ENCODE measurements around the gene CDH23. TPM values are rescaled to one million over a fixed set of nuclear protein-coding genes. Genes with fewer than 3 reads are reported as not detected.

CDH23 gene
- total RNA-seq, 1 donor from 2014 or later: not detected

- Histone ChIP-seq H3K4me3 (ENCODE audit: low read depth, low read length) (no peak overlapping the region), H3K27me3 (ENCODE audit: control insufficient read depth, insufficient read depth, low read length) (no peaks in the 10 kb centered on the region), H3K36me3 (ENCODE audit: control insufficient read depth, insufficient read depth, low read length) (no peaks in the 10 kb centered on the region)
- FAIRE-seq (no peak), DNase-seq (ENCODE audit: low read depth) (no peak)
- no peak for TF ChIP-seq CTCF (IDR thresholded peaks at IDR 0.05; ENCODE audit: insufficient read depth, low read length, severe bottlenecking)
Measured at GRCh38 chr10:71462062-71462935, 65.6 kb downstream of the CDH23 start.

GRCh38 chr10:71463111-71463510 is 66.4 kb downstream of the CDH23 start:
- Histone ChIP-seq H3K4me3 (ENCODE audit: low read depth, low read length) (no peak overlapping the region), H3K36me3 (ENCODE audit: control insufficient read depth, insufficient read depth, low read length) (no peaks in the 10 kb centered on the region), H3K27me3 (ENCODE audit: control insufficient read depth, insufficient read depth, low read length) (no peaks in the 10 kb centered on the region)
- FAIRE-seq (no peak), DNase-seq (ENCODE audit: low read depth) (no peak)
- TF ChIP-seq CTCF (IDR thresholded peaks at IDR 0.05; ENCODE audit: insufficient read depth, low read length, severe bottlenecking): no peak

GRCh38 chr10:71465551-71466252 is 69.0 kb downstream of the CDH23 start:
- TF ChIP-seq CTCF (IDR thresholded peaks at IDR 0.05; ENCODE audit: insufficient read depth, low read length, severe bottlenecking): no peak
- no peak for DNase-seq (ENCODE audit: low read depth)
- FAIRE-seq: peak; percentile 90

GRCh38 chr10:71466330-71466729 is 69.6 kb downstream of the CDH23 start:
- FAIRE-seq: peak; percentile 88
- DNase-seq (ENCODE audit: low read depth): no peak
- Histone ChIP-seq H3K4me3 (ENCODE audit: low read depth, low read length) (no peak overlapping the region), H3K36me3 (ENCODE audit: control insufficient read depth, insufficient read depth, low read length) (no peaks in the 10 kb centered on the region), H3K27me3 (ENCODE audit: control insufficient read depth, insufficient read depth, low read length) (no peaks in the 10 kb centered on the region)
- no peak for TF ChIP-seq CTCF (IDR thresholded peaks at IDR 0.05; ENCODE audit: insufficient read depth, low read length, severe bottlenecking)

More at GRCh38 chr10:71465551-71466252, 69.0 kb downstream of the CDH23 start:
- no peaks in the 10 kb centered on the region for H3K27me3 ChIP-seq (ENCODE audit: control insufficient read depth, insufficient read depth, low read length)
- H3K36me3 ChIP-seq (ENCODE audit: control insufficient read depth, insufficient read depth, low read length): no peaks in the 10 kb centered on the region
- H3K4me3 ChIP-seq (ENCODE audit: low read depth, low read length): no peak overlapping the region

GRCh38 chr10:71467161-71467560 is 70.4 kb downstream of the CDH23 start:
- no peaks in the 10 kb centered on the region for H3K27me3 ChIP-seq (ENCODE audit: control insufficient read depth, insufficient read depth, low read length)
- no peak overlapping the region for H3K4me3 ChIP-seq (ENCODE audit: low read depth, low read length)
- DNase-seq (ENCODE audit: low read depth): no peak
- no peak for TF ChIP-seq CTCF (IDR thresholded peaks at IDR 0.05; ENCODE audit: insufficient read depth, low read length, severe bottlenecking)
- no peaks in the 10 kb centered on the region for H3K36me3 ChIP-seq (ENCODE audit: control insufficient read depth, insufficient read depth, low read length)
- FAIRE-seq: no peak
